GM23338 (cell line): Measurements from ENCODE around the gene GNAT1. TPM values are rescaled to one million over a fixed set of nuclear protein-coding genes. Genes with fewer than 3 reads are reported as not detected.

Experiments
- ATAC-seq: fragments of 200-7000 bp; cut with Tn5 transposase; 3 replicates; pipeline ENCODE4 v1.9.1; 2020
- DNase-seq: peaks from one replicate; pipeline ENCODE4 v3.0.0-alpha.2; 2015; ENCODE audit warnings: low spot score
- H2AFZ ChIP-seq: fragments of 200-600 bp; sonication (generic); 2 replicates; pipeline ENCODE4 v1.8.0; 2016; ENCODE audit warnings: antibody characterized with exemption, mild to moderate bottlenecking, moderate library complexity
- H3F3A ChIP-seq: fragments of 200-600 bp; sonication (generic); replicated peaks from 2 replicates; pipeline ENCODE4 v1.8.0; 2017; ENCODE audit warnings: antibody characterized with exemption, mixed run types, low read depth
- H3K27ac ChIP-seq: fragments of 200-600 bp; sonication (generic); 2 replicates; pipeline ENCODE4 v1.6.1; 2016; ENCODE audit warnings: low read depth
- H3K27me3 ChIP-seq: fragments of 200-600 bp; sonication (generic); 2 replicates; pipeline ENCODE4 v1.8.0; 2016; ENCODE audit warnings: mild to moderate bottlenecking, mixed run types, moderate library complexity; ENCODE audit not compliant: insufficient read depth
- H3K36me3 ChIP-seq: fragments of 200-600 bp; sonication (generic); 2 replicates; pipeline ENCODE4 v1.8.0; 2016; ENCODE audit warnings: mild to moderate bottlenecking; ENCODE audit not compliant: insufficient read depth
- H3K4me1 ChIP-seq: fragments of 200-600 bp; sonication (generic); 2 replicates; pipeline ENCODE4 v1.8.0; 2016; ENCODE audit warnings: mild to moderate bottlenecking, moderate library complexity; ENCODE audit not compliant: insufficient read depth
- H3K4me2 ChIP-seq: fragments of 200-600 bp; sonication (generic); 2 replicates; pipeline ENCODE4 v1.7.1; 2017; ENCODE audit warnings: mixed run types
- H3K4me3 ChIP-seq: fragments of 200-600 bp; sonication (generic); 2 replicates; pipeline ENCODE4 v1.6.1; 2016; ENCODE audit warnings: mixed run types
- H3K79me2 ChIP-seq: fragments of 200-600 bp; sonication (generic); replicated peaks from 2 replicates; pipeline ENCODE4 v1.8.0; 2017; ENCODE audit warnings: mild to moderate bottlenecking; ENCODE audit not compliant: insufficient read depth
- H3K9me2 ChIP-seq: fragments of 200-600 bp; sonication (generic); 2 replicates; pipeline ENCODE4 v1.8.0; 2017; ENCODE audit not compliant: insufficient read depth
- H4K20me1 ChIP-seq: fragments of 200-600 bp; sonication (generic); replicated peaks from 2 replicates; pipeline ENCODE4 v1.8.0; 2017; ENCODE audit warnings: mild to moderate bottlenecking; ENCODE audit not compliant: insufficient read depth
- H3K27ac Mint-ChIP-seq: 2 replicates; pipeline ENCODE4 v1.8.0; 2020; ENCODE audit warnings: inconsistent platforms, mild to moderate bottlenecking, moderate library complexity, mixed read lengths
- H3K27me3 Mint-ChIP-seq: 3 replicates; pipeline ENCODE4 v1.8.0; 2022; ENCODE audit warnings: low read depth, mild to moderate bottlenecking, moderate library complexity, mixed read lengths, inconsistent platforms; ENCODE audit not compliant: insufficient read depth, poor library complexity
- H3K36me3 Mint-ChIP-seq: 3 replicates; pipeline ENCODE4 v1.8.0; 2021; ENCODE audit warnings: low read depth, mild to moderate bottlenecking, inconsistent platforms, moderate library complexity, mixed read lengths
- H3K4me1 Mint-ChIP-seq: 3 replicates; pipeline ENCODE4 v1.8.0; 2020; ENCODE audit warnings: mild to moderate bottlenecking, inconsistent platforms, mixed read lengths
- H3K4me3 Mint-ChIP-seq: 3 replicates; pipeline ENCODE4 v1.8.0; 2021; ENCODE audit warnings: moderate library complexity, mild to moderate bottlenecking, inconsistent platforms, mixed read lengths
- H3K9me3 Mint-ChIP-seq: 3 replicates; pipeline ENCODE4 v1.8.0; 2020; ENCODE audit warnings: moderate library complexity, mild to moderate bottlenecking, inconsistent platforms, mixed read lengths
- CREB1 ChIP-seq: fragments of 250-450 bp; sonication (Bioruptor Pico); IDR thresholded peaks from 2 replicates; pipeline ENCODE4 v1.5.0; 2020; ENCODE audit warnings: low read depth, mild to moderate bottlenecking, moderate library complexity
- CTCF ChIP-seq, 2 experiments: fragments of 200-600 bp in 1 of 2; sonication (generic) in 1 of 2; conservative IDR thresholded peaks; 2 replicates each; pipeline versions ENCODE4 v1.5.1 to v1.6.1; 2016 to 2017; ENCODE audit warnings: antibody characterized with exemption in 2 of 2, low read depth in 2 of 2, mild to moderate bottlenecking in 2 of 2, moderate library complexity in 1 of 2
- ETS1 ChIP-seq: IDR thresholded peaks from 2 replicates; pipeline ENCODE4 v1.6.1; 2016; ENCODE audit warnings: antibody characterized with exemption
- EZH2 ChIP-seq: fragments of 200-600 bp; sonication (generic); IDR thresholded peaks from one replicate; pipeline ENCODE4 v1.8.0; 2017; ENCODE audit warnings: antibody characterized with exemption, mild to moderate bottlenecking, low read depth; ENCODE audit not compliant: unreplicated experiment
- EZH2phosphoT487 ChIP-seq: fragments of 200-600 bp; sonication (generic); IDR thresholded peaks from one replicate; pipeline ENCODE4 v1.8.1; 2018; ENCODE audit warnings: antibody characterized with exemption; ENCODE audit not compliant: unreplicated experiment
- JUNB ChIP-seq: IDR thresholded peaks from one replicate; pipeline ENCODE4 v1.6.1; 2016; ENCODE audit warnings: antibody characterized with exemption; ENCODE audit not compliant: unreplicated experiment
- NANOG ChIP-seq: IDR thresholded peaks from 2 replicates; pipeline ENCODE4 v1.6.1; 2016; ENCODE audit warnings: antibody characterized with exemption, borderline replicate concordance
- POLR2AphosphoS5 ChIP-seq: IDR thresholded peaks from 2 replicates; pipeline ENCODE4 v1.6.1; 2016; ENCODE audit warnings: antibody characterized with exemption, low read depth
- REST ChIP-seq: IDR thresholded peaks from one replicate; pipeline ENCODE4 v1.6.1; 2018; ENCODE audit warnings: antibody characterized with exemption; ENCODE audit not compliant: unreplicated experiment
- STAT1 ChIP-seq: IDR thresholded peaks from one replicate; pipeline ENCODE4 v1.6.1; 2016; ENCODE audit warnings: antibody characterized with exemption; ENCODE audit not compliant: unreplicated experiment
- ZNF114 ChIP-seq: fragments of 250-450 bp; sonication (Bioruptor Pico); IDR thresholded peaks from 2 replicates; pipeline ENCODE4 v1.5.0; 2020; ENCODE audit warnings: mild to moderate bottlenecking, moderate library complexity
- ZNF462 ChIP-seq: fragments of 250-450 bp; sonication (Bioruptor Pico); IDR thresholded peaks from 2 replicates; pipeline ENCODE4 v1.5.0; 2020; ENCODE audit warnings: mild to moderate bottlenecking, moderate library complexity
- polyA plus RNA-seq: library from polyadenylated mRNA; unstranded; fragments of >200 nt; fragmentation: Nextera tagmentation; extraction: Ambion mirVana; gene quantifications from 2 replicates; pipeline ENCODE4 v1.2.1, GENCODE V29; 2016
- total RNA-seq: library from RNA; depleted of rRNA; stranded (reverse); fragments of >200 nt; shearing (Covaris generic); gene quantifications from 2 replicates; pipeline ENCODE4 v1.2.3, GENCODE V29; 2014

Gene GNAT1
- total and polyA plus RNA-seq, 2 experiments from 2014 or later = not detected

GRCh38 chr3:50230794-50231125 is 39.4 kb downstream of the GNAT1 start:
- peaks cover 16% of the 10 kb centered on the region for H3K4me1 ChIP-seq
- Mint-ChIP-seq H3K4me1 (peaks cover 28% of the 10 kb centered on the region), H3K36me3 (no peaks in the 10 kb centered on the region), H3K9me3 (no peaks in the 10 kb centered on the region), H3K4me3 (no peak overlapping the region), H3K27me3 (peaks cover 27% of the 10 kb centered on the region), H3K27ac (no peak overlapping the region; the same call in 1 of the 2 replicates)
- no peaks in the 10 kb centered on the region for H4K20me1 ChIP-seq
- H3K79me2 ChIP-seq = 0 out of 2 replicates have a peak, but pooled peaks cover 6% of the 10 kb centered on the region
- no peaks in the 10 kb centered on the region for H3K36me3 ChIP-seq
- no peak overlapping the region for H3K4me3 ChIP-seq
- TF ChIP-seq EZH2phosphoT487 = no peak
- TF ChIP-seq ETS1 = no peak
- TF ChIP-seq EZH2 = no peak
- no peak for TF ChIP-seq NANOG
- TF ChIP-seq REST = no peak
- TF ChIP-seq CREB1 = no peak
- no peak for TF ChIP-seq JUNB
- TF ChIP-seq ZNF462 (CRISPR knock-in tag) = no peak
- no peak for TF ChIP-seq POLR2AphosphoS5
- TF ChIP-seq CTCF (conservative IDR thresholded peaks at IDR 0.05; ENCODE audit: low read depth in 2 of 2) = no peak
- no peak for TF ChIP-seq ZNF114 (CRISPR knock-in tag)
- TF ChIP-seq STAT1 = no peak
- DNase-seq = no peak
- no peaks in the 10 kb centered on the region for H3K9me2 ChIP-seq
- H2AFZ ChIP-seq = no peak overlapping the region
- H3K4me2 ChIP-seq = no peak overlapping the region
- no peak overlapping the region for H3K27ac ChIP-seq
- H3F3A ChIP-seq = peaks cover 17% of the 10 kb centered on the region
- no peak for ATAC-seq
- peaks cover 4% of the 10 kb centered on the region for H3K27me3 ChIP-seq
